Lung (tissue), 12 donors: ENCODE results near the gene MRPL37. TPM values are rescaled to one million over a fixed set of nuclear protein-coding genes. Genes with fewer than 3 reads are reported as not detected.

ENCODE experiments used
- ATAC-seq: fragments of 200-7000 bp; cut with Tn5 transposase; one replicate; pipeline ENCODE4 v1.9.1; 2020; ENCODE audit warnings: moderate number of reproducible peaks; ENCODE audit not compliant: insufficient read depth, low FRiP score
- DNase-seq, 3 donors: peaks; one replicate each; pipeline ENCODE4 v3.0.0-alpha.2; 2013 to 2017
- H3K27ac ChIP-seq, 2 donors: one replicate each; pipeline ENCODE4 v1.5.1; 2013; ENCODE audit warnings: mild to moderate bottlenecking in 2 of 2, moderate library complexity in 2 of 2, control low read depth in 1 of 2, inconsistent platforms in 1 of 2, low read depth in 1 of 2, low read length in 1 of 2
- H3K27me3 ChIP-seq, 3 donors: one replicate each; pipeline ENCODE4 v1.5.1; 2013; ENCODE audit warnings: low read length in 2 of 3; ENCODE audit not compliant: control insufficient read depth in 3 of 3, insufficient read depth in 3 of 3
- H3K36me3 ChIP-seq, 4 donors: one replicate each; pipeline ENCODE4 v1.5.1; 2013; ENCODE audit warnings: low read length in 4 of 4, mild to moderate bottlenecking in 1 of 4, moderate library complexity in 1 of 4; ENCODE audit not compliant: control insufficient read depth in 4 of 4, insufficient read depth in 4 of 4
- H3K4me1 ChIP-seq, 5 donors: one replicate each; pipeline ENCODE4 v1.5.1; 2013; ENCODE audit warnings: low read length in 5 of 5, mild to moderate bottlenecking in 2 of 5, moderate library complexity in 1 of 5; ENCODE audit not compliant: control insufficient read depth in 5 of 5, insufficient read depth in 5 of 5
- H3K4me3 ChIP-seq: one replicate; pipeline ENCODE4 v1.5.1; 2013; ENCODE audit warnings: mild to moderate bottlenecking, control low read depth, moderate library complexity
- H3K9ac ChIP-seq, 2 donors: one replicate each; pipeline ENCODE4 v1.5.1; 2013; ENCODE audit warnings: low read length in 2 of 2, control low read depth in 1 of 2; ENCODE audit not compliant: insufficient read depth in 1 of 2
- H3K9me3 ChIP-seq, 4 donors: one replicate each; pipeline ENCODE4 v1.5.1; 2013; ENCODE audit warnings: low read length in 3 of 4, mild to moderate bottlenecking in 1 of 4, moderate library complexity in 1 of 4; ENCODE audit not compliant: control insufficient read depth in 4 of 4, insufficient read depth in 3 of 4
- CTCF ChIP-seq: IDR thresholded peaks from 2 replicates; pipeline ENCODE4 v1.5.1; 2012; ENCODE audit warnings: mild to moderate bottlenecking; ENCODE audit errors: control extremely low read depth, extremely low read depth
- WGBS, 2 donors: extraction: QIAGEN DNeasy Blood & Tissue Kit; methylation state at CpG; one replicate each; pipeline ENCODE4 v1.1.7; 2013; 5-methylcytosine and 5-hydroxymethylcytosine counted together
- polyA plus RNA-seq, 2 donors: library from polyadenylated mRNA; stranded (reverse); fragments of 200-250 nt; gene quantifications; one replicate each; pipeline ENCODE4 v1.2.1, GENCODE V29; 2013
- total RNA-seq, 2 donors: library from RNA; depleted of rRNA in 1 of 2; stranded (reverse); fragments of >200 nt in 1 of 2; gene quantifications; one replicate each; pipeline ENCODE4 v1.2.1, GENCODE V29; 2014 to 2021
- donor health status: control.
- donor health status: control.
- donor health status: Bipolar disorder and iron deficiency.
- donor health status: healthy.
- donor health status: DM: yes; HTN: yes; CAD: no.

MRPL37 gene
- total and polyA plus RNA-seq, 4 donors, result 23.9 to 68.5 (median 39.7) TPM

GRCh38 chr1:54248966-54249365 lies 49.0 kb downstream of the MRPL37 start:
- TF ChIP-seq CTCF, result no peak
- Histone ChIP-seq H3K27ac (no peak overlapping the region), H3K4me1 (peaks cover 0 to 3% (median 0%) of the 10 kb centered on the region in 5 donors), H3K4me3 (no peak overlapping the region), H3K36me3 (peaks cover 0 to 20% (median 15%) of the 10 kb centered on the region in 4 donors), H3K27me3 (no peaks in the 10 kb centered on the region), H3K9ac (no peak overlapping the region), H3K9me3 (no peaks in the 10 kb centered on the region)
- ATAC-seq (no peak), DNase-seq (no peak)
- WGBS, 2 donors, result 77 to 84% methylated on average over 4 of the region's 4 CpGs

DNA sequence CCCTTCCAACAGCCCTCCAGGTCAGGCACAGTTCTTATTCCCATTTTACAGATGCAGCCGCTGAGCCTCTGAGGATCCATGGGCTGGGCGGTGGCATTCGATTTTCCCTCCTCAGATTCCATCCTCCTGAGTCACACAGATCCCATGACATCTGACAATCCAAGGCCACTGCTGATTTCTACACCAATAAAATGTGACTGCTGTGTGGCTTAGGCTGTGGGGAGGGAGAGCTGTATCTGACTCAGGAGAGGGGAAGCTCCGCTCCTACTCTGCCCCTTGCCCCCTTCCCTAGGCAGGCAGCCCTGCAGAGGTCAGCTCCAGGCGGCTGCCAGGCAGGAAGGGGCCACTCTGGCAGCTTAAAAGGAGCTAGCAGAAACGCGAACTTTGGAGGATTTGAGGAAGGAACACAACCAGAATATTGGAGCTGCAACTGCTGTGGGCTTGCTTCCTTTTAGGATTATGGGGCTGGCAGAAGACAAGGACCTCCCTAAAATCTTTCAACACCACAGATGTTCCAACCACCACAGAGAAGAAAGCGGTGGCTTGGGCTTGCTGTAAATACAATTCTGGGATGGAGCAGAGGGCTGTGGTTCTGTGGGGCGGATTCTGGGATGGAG lies 50.0 kb downstream of the MRPL37 start:
- DNase-seq, result peak in 2 of 3 donors; percentile 58 to 67
- no peak overlapping the region for H3K27ac ChIP-seq
- H3K4me1 ChIP-seq, result peaks cover 0 to 5% (median 3%) of the 10 kb centered on the region in 5 donors
- H3K27me3 ChIP-seq, result no peaks in the 10 kb centered on the region
- WGBS, 2 donors, result 50 to 70% methylated on average over 9 of the region's 9 CpGs
- H3K9ac ChIP-seq, result no peak overlapping the region
- no peak for TF ChIP-seq CTCF
- H3K36me3 ChIP-seq, result peaks cover 0 to 20% (median 13%) of the 10 kb centered on the region in 4 donors
- H3K9me3 ChIP-seq, result no peaks in the 10 kb centered on the region
- H3K4me3 ChIP-seq, result no peak overlapping the region
- ATAC-seq, result no peak

GRCh38 chr1:54250670-54251069 lies 50.7 kb downstream of the MRPL37 start:
- H3K9me3 ChIP-seq, result no peaks in the 10 kb centered on the region
- H3K27me3 ChIP-seq, result no peaks in the 10 kb centered on the region
- DNase-seq (no peak), ATAC-seq (no peak)
- peaks cover 0 to 17% (median 14%) of the 10 kb centered on the region in 4 donors for H3K36me3 ChIP-seq
- no peak overlapping the region for H3K9ac ChIP-seq
- WGBS, 2 donors, result 89 to 93% methylated on average over 12 of the region's 12 CpGs
- H3K4me3 ChIP-seq, result no peak overlapping the region
- H3K27ac ChIP-seq, result peak overlapping the region in 1 of 2 donors; percentile 34
- peaks cover 0 to 5% (median 1%) of the 10 kb centered on the region in 5 donors for H3K4me1 ChIP-seq
- TF ChIP-seq CTCF, result no peak
